SK-N-SH (cell line): ENCODE results near the gene GABRB2.

ENCODE experiments used
- JUND ChIP-seq: IDR thresholded peaks from 2 replicates; pipeline ENCODE4 v1.4.0; 2012
- MAX ChIP-seq: IDR thresholded peaks from 2 replicates; pipeline ENCODE4 v1.4.0; 2012; ENCODE audit warnings: low read depth
- RAD21 ChIP-seq: IDR thresholded peaks from 2 replicates; pipeline ENCODE4 v1.6.1; 2012; ENCODE audit warnings: mild to moderate bottlenecking, low read length

DNA sequence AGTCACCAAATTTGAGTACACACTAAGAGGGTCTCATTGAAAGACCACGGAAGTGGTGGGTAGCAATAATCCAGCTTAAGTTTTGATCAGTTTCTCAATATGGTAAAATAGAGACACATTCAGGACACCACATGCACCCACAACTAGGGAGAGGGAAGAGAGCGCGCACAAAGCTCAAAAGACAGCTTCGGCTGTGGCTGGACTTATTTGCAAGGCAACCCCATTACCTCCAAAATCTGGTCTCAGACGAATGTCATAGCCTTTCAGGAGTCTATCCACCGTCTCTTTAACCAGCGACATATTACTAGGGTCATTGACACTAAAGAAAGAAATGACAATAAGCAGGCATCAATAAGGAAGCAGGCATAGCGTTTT is 443 bp downstream of the GABRB2 start:
- TF ChIP-seq RAD21 = no peak
- TF ChIP-seq JUND = no peak
- TF ChIP-seq MAX = no peak
